Lower lobe of right lung (tissue), 2 donors: Measurements from ENCODE around the gene GAPT. TPM values are rescaled to one million over a fixed set of nuclear protein-coding genes. Genes with fewer than 3 reads are reported as not detected.

ENCODE experiments used
- ATAC-seq, 2 donors: fragments of 200-7000 bp; cut with Tn5 transposase; one replicate each; pipeline ENCODE4 v1.9.1; 2020 to 2022; ENCODE audit warnings: mild to moderate bottlenecking in 2 of 2, moderate library complexity in 2 of 2
- DNase-seq: peaks from one replicate; pipeline ENCODE4 v3.0.0-alpha.2; 2020
- H3K27ac ChIP-seq: fragments of 200-600 bp; one replicate; pipeline ENCODE4 v1.8.0; 2022
- H3K27me3 ChIP-seq: fragments of 200-600 bp; one replicate; pipeline ENCODE4 v1.8.0; 2022; ENCODE audit warnings: low read depth
- H3K36me3 ChIP-seq: fragments of 200-600 bp; one replicate; pipeline ENCODE4 v1.8.0; 2022; ENCODE audit warnings: mild to moderate bottlenecking
- H3K4me1 ChIP-seq: fragments of 200-600 bp; one replicate; pipeline ENCODE4 v1.8.0; 2022
- H3K4me3 ChIP-seq: fragments of 200-600 bp; one replicate; pipeline ENCODE4 v1.8.0; 2022; ENCODE audit warnings: mild to moderate bottlenecking
- H3K9me3 ChIP-seq: fragments of 200-600 bp; one replicate; pipeline ENCODE4 v1.8.0; 2022
- intact Hi-C: fragments of 100-400 bp; cut with DNase I; formaldehyde crosslinking; loops from one replicate; pipeline ENCODE4 v1.11.0; 2022
- total RNA-seq: library from RNA; stranded (reverse); fragmentation: NEBNext Ultra II Directional; extraction: Animal tissue kit (Norgen Biotek cat#: 25700); gene quantifications from one replicate; pipeline ENCODE4 v1.2.1, GENCODE V29; 2021
- TF ChIP-seq, protein P1 (sequence below): fragments of 200-600 bp; IDR thresholded peaks from one replicate; pipeline ENCODE4 v1.8.0; 2022; ENCODE audit warnings: antibody characterized with exemption, mild to moderate bottlenecking
- donor health status: DM: no; HTN: yes; CAD: no; lungs with severe emphysema.

Gene GAPT
- total RNA-seq, 1 donor from 2014 or later, result 6.5 TPM

DNA sequence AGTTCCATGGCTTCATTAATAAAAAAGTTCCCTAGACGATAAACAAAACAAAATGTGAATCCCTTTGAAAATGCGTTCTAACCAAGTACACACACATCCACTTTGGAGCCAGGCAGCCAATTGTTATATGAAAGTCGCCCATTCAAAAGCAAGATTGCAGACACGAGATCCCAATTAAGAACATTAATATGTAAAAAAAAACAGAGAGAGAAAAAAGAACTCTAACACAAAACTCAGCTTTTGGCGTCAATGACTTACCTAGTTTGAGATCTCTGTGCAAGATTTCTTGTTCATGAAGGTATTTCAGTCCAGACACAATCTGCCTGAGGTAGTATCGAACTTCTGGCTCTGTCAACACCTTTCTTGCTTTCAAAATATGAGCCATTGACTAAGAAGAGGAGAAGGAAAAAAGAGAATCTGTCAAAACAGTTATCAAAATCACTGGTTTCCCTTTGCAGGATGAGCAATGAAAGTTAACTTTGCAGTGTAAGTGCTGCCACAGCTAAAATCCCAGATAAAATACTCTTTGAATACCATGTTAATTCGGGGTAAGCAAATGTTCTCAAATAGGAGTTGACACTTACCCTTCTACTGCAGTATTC is 33.0 kb upstream of the GAPT start:
- Histone ChIP-seq H3K36me3 (peaks cover 42% of the 10 kb centered on the region), H3K27me3 (no peaks in the 10 kb centered on the region), H3K4me3 (peak overlapping the region; percentile 78), H3K9me3 (no peaks in the 10 kb centered on the region), H3K27ac (peak overlapping the region; percentile 96), H3K4me1 (peaks cover 26% of the 10 kb centered on the region)
- intact Hi-C loops, result loop anchor here (10.0 kb wide), 1 partner anchor 573 kb away; no protein-coding TSS in a partner anchor
- TF ChIP-seq, protein P1, sequence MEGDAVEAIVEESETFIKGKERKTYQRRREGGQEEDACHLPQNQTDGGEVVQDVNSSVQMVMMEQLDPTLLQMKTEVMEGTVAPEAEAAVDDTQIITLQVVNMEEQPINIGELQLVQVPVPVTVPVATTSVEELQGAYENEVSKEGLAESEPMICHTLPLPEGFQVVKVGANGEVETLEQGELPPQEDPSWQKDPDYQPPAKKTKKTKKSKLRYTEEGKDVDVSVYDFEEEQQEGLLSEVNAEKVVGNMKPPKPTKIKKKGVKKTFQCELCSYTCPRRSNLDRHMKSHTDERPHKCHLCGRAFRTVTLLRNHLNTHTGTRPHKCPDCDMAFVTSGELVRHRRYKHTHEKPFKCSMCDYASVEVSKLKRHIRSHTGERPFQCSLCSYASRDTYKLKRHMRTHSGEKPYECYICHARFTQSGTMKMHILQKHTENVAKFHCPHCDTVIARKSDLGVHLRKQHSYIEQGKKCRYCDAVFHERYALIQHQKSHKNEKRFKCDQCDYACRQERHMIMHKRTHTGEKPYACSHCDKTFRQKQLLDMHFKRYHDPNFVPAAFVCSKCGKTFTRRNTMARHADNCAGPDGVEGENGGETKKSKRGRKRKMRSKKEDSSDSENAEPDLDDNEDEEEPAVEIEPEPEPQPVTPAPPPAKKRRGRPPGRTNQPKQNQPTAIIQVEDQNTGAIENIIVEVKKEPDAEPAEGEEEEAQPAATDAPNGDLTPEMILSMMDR, result no peak
- DNase-seq (no peak), ATAC-seq (no peak)

DNA sequence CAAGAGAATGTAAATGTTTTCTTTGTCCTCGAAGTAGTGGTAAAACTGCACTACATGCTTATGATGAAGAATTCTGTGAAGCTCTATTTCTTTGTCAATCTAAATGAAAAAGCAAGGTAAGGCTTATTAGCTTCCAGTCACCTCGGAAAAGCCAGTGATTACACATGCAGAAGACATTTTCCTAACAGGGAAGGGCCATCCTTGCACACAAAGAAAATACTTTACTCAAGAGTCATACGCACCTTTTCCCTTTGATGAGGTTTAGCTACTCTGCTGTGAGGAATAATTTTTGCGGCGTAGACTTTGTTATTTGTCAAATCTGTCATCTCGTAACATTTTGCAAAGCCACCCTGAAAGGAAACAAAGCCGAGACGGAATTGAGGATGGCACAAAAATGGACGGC is 32.5 kb upstream of the GAPT start:
- H3K27ac ChIP-seq, result peak overlapping the region; percentile 96

DNA sequence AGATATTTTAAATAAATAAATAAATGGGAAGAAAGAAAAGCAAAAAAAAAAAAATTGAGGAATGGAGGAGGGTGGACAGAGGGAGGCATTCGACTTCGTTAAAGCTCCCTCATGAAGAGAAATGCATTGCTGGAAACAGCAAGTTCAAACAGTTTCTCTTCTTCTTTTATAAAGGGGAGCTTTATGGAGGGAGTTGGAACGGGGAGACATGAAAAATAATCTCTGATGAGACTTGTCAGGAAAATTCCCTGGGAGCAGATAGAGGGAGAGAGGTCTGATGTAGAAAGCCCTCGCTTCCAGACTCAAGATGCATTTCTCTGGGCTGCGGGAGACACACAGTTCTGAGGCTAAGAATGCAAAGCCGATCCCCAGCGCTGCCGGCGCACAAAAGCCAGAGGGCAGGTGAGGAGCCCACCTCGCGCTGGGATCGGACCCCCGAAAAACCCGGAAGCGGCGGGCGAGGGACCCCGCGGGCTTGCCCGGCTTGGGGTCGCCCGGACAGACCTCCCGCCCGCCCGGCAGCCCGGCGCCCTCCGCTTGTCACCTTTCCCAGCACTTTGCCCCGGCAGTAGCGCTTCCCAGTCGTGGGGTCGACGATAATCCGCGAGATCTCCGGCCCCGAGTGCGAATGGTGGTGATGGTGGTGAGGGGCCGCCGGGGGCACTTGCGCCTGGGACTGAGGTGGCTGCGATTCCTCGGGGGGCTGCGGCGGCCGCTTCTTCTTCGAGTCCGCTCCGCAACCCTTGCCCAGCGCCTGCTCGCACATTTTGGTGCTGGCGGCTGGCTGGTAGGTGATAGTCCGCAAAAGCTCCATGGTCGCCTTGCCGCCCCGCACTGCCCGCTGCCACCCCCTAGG is 31.9 kb upstream of the GAPT start:
- Histone ChIP-seq H3K36me3 (peaks cover 31% of the 10 kb centered on the region), H3K4me3 (peak overlapping the region; percentile 78), H3K27ac (peak overlapping the region; percentile 96), H3K4me1 (peaks cover 26% of the 10 kb centered on the region), H3K9me3 (no peaks in the 10 kb centered on the region), H3K27me3 (no peaks in the 10 kb centered on the region)
- intact Hi-C loops, result loop anchor here (5.0 to 10.0 kb wide), 2 partner anchors 575 to 1162 kb away; no protein-coding TSS in a partner anchor
- TF ChIP-seq, protein P1, result no peak
- DNase-seq (peak; percentile 59), ATAC-seq (peak; percentile 20 to 38)

More for the DNA sequence above, 32.5 kb upstream of the GAPT start:
- H3K27me3 ChIP-seq, result no peaks in the 10 kb centered on the region
- H3K4me1 ChIP-seq, result peaks cover 26% of the 10 kb centered on the region
- peaks cover 37% of the 10 kb centered on the region for H3K36me3 ChIP-seq
- H3K4me3 ChIP-seq, result peak overlapping the region; percentile 78
- intact Hi-C loops, result loop anchor here (10.0 kb wide), 1 partner anchor 574 kb away; no protein-coding TSS in a partner anchor
- DNase-seq, result no peak
- ATAC-seq, result no peak
- H3K9me3 ChIP-seq, result no peaks in the 10 kb centered on the region
- TF ChIP-seq, protein P1, result no peak

DNA sequence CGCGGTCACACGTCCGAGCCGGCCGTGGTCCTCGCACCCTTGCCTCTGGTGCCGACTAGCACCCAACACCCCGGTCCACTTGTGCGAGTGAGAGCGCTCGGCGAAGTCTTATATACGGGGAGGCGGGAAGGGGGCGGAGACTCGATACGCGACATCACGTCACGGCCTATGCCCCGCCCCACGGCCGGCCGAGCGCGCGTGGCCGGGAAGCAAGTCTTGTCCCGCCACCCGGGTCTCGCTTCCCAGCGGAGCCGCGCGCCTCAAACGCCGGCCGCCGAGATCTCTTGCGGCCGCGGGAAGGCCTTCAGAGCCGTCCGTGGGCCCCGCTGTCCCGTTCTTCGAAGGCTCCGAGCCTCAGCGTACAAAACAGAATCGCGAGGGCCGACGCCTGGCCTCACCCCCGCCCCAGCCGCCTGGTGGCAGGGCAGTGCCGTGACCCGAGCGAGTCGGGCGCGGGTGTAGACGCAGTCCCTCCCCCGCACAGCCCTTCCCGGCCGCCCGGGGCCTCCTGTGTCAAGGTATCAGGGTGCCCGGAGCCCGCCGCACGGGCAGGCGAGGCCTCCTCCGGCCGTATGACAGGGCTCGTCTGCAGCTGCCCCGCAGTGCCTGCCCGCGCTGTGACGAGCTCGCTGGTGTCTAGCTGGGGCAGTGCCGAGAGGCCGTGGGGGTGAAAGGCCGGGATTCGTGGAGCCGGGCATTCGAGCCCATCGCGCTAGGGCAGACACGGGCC is 31.1 kb upstream of the GAPT start, which contains the start of gene PLK2:
TSS of gene PLK2 (minus strand) at position 85 of the 730 bp plus-strand sequence. CDS start 127 bp downstream, outside the sequence.
- Histone ChIP-seq H3K4me1 (peaks cover 22% of the 10 kb centered on the region), H3K27me3 (no peaks in the 10 kb centered on the region), H3K27ac (peak within 1 kb of the TSS; percentile 96), H3K4me3 (peak within 1 kb of the TSS; percentile 78), H3K9me3 (no peaks in the 10 kb centered on the region), H3K36me3 (peaks cover 23% of the 10 kb centered on the region)
- DNase-seq (peak; percentile 95), ATAC-seq (peak; percentile 95 to 96)
- TF ChIP-seq, protein P1, result peak; percentile 39
- intact Hi-C loops, result loop anchor here (5.0 kb wide), 1 partner anchor 1163 kb away; no protein-coding TSS in a partner anchor

DNA sequence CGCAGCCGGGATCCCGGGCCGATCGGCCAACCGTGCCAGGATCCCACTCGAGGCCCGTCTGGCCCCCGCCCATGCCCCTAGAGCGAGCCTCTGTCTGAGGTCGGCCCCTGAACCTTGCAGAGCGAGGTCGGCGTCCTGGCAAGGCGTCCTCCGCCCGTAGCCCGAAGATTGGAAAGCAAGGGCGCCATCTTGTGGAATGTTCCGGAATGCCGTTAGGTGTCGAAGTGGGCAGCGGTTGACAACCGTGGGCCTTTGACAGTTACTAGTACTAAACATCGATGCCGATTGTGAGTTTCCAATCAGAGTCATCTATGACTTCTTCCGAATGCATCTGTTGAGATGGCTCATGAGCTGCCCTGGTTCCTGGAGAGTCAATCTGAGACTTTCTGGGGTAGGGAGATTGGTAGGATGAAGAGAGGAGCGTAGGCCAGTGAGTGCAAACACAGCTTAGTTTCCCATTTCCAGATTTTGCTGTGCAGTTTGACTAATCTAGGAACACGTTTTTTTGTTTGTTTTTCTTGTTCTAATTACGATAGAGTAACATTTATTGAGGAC is 30.4 kb upstream of the GAPT start:
- Histone ChIP-seq H3K4me1 (peaks cover 18% of the 10 kb centered on the region), H3K36me3 (peaks cover 17% of the 10 kb centered on the region), H3K27ac (peak overlapping the region; percentile 96), H3K27me3 (no peaks in the 10 kb centered on the region), H3K9me3 (no peaks in the 10 kb centered on the region), H3K4me3 (peak overlapping the region; percentile 78)
- intact Hi-C loops, result loop anchor here (5.0 kb wide), 1 partner anchor 1164 kb away; no protein-coding TSS in a partner anchor
- ATAC-seq (peak; percentile 88 to 93), DNase-seq (peak; percentile 92)
- TF ChIP-seq, protein P1, result peak; percentile 76
